Naive thymus-derived CD8-positive, alpha-beta T cell (primary cell): Measurements from ENCODE around the gene SORCS2. TPM values are rescaled to one million over a fixed set of nuclear protein-coding genes. Genes with fewer than 3 reads are reported as not detected.
A peak's percentile ranks its signal among the peaks of the same experiment; 100 is the strongest.

Experiments used
- ATAC-seq, 2 donors: fragments of 150-1000 bp; cut with Tn5 transposase in 1 of 2; sonication (Bioruptor Pico), chemical (Tn5 transposase) in 1 of 2; 1 replicate in 1 of 2; 2 replicates in 1 of 2; pipeline ENCODE4 v1.10.0; 2021; ENCODE audit warnings: mild to moderate bottlenecking in 2 of 2, moderate library complexity in 2 of 2
- POLR2A ChIA-PET: fragments of 350-600 bp; sonication (Branson Sonifier 250); formaldehyde crosslinking; loops from one replicate; lab custom pipeline; 2021; ENCODE audit warnings: antibody characterized with exemption; lab: Charles Lee
- DNase-seq, 10 donors: peaks; one replicate each; pipeline versions ENCODE4 v3.0.0 to v3.0.0-alpha.2; 2020 to 2022
- H3K27ac Mint-ChIP-seq, 10 donors: one replicate each; pipeline ENCODE4 v1.8.0; 2020 to 2022; ENCODE audit warnings: mild to moderate bottlenecking in 10 of 10, mixed read lengths in 10 of 10, moderate library complexity in 4 of 10, inconsistent platforms in 1 of 10
- H3K27me3 Mint-ChIP-seq, 5 donors: one replicate each; pipeline ENCODE4 v1.8.0; 2021 to 2022; ENCODE audit warnings: mixed read lengths in 5 of 5
- H3K36me3 Mint-ChIP-seq, 3 donors: one replicate each; pipeline ENCODE4 v1.8.0; 2020 to 2022; ENCODE audit warnings: mixed read lengths in 3 of 3, mild to moderate bottlenecking in 2 of 3, inconsistent platforms in 1 of 3
- H3K4me1 Mint-ChIP-seq, 4 donors: one replicate each; pipeline ENCODE4 v1.8.0; 2021 to 2022; ENCODE audit warnings: mixed read lengths in 4 of 4
- H3K4me3 Mint-ChIP-seq, 10 donors: one replicate each; pipeline ENCODE4 v1.8.0; 2020 to 2022; ENCODE audit warnings: mild to moderate bottlenecking in 10 of 10, mixed read lengths in 10 of 10, moderate library complexity in 6 of 10, inconsistent platforms in 1 of 10
- H3K9me3 Mint-ChIP-seq, 9 donors: one replicate each; pipeline ENCODE4 v1.8.0; 2020 to 2022; ENCODE audit warnings: mixed read lengths in 9 of 9, mild to moderate bottlenecking in 3 of 9, inconsistent platforms in 1 of 9, moderate library complexity in 1 of 9
- polyA plus RNA-seq, 3 donors: library from polyadenylated mRNA; unstranded; fragments of 300-500 nt; fragmentation: Illumina TruSeq; gene quantifications; one replicate each; pipeline ENCODE4 v1.2.3, GENCODE V29; 2021
- total RNA-seq, 8 experiments: library from RNA in 2 of 8; stranded (reverse) in 2 of 8; gene quantifications; one replicate each; pipeline ENCODE4 v1.2.3 and lab custom pipeline; 2021 to 2026

The SORCS2 gene
- total and polyA plus RNA-seq, 5 experiments from 2014 or later, result not detected

DNA sequence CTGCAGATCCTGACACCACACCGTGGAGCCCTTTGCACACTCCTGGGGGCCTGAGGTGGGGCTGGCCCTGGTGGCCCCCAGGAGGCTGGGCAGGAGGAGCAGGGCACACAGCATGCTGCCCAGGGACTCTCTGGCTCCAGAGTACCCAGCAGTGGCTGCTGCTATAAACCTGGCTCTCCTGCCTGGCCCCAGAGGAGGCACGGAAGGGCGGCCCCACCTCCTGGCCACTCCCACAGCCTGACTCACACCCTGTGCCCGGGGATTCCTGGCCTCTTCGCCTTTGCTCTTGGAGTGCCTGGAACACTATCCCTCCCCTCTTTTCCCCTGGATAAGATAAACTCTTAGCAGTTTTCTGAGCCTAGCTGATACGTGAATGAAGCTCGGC, 242.4 kb downstream of the SORCS2 start, which contains the start of gene PSAPL1:
Gene PSAPL1 (minus strand): TSS at position 165 of the 385 bp plus-strand sequence. CDS start 51 bp downstream, at position 114.
- no peaks in the 10 kb centered on the region for H3K9me3 Mint-ChIP-seq
- peak within 1 kb of the TSS in 1 of 10 donors; percentile 1 for H3K27ac Mint-ChIP-seq
- peaks cover 0 to 5% (median 0%) of the 10 kb centered on the region in 4 donors for H3K4me1 Mint-ChIP-seq
- DNase-seq (no peak), ATAC-seq (no peak)
- POLR2A ChIA-PET, result no interaction called here
- H3K36me3 Mint-ChIP-seq, result no peaks in the 10 kb centered on the region
- H3K27me3 Mint-ChIP-seq, result peaks cover 0 to 4% (median 3%) of the 10 kb centered on the region in 5 donors
- no peak within 1 kb of the TSS for H3K4me3 Mint-ChIP-seq

DNA sequence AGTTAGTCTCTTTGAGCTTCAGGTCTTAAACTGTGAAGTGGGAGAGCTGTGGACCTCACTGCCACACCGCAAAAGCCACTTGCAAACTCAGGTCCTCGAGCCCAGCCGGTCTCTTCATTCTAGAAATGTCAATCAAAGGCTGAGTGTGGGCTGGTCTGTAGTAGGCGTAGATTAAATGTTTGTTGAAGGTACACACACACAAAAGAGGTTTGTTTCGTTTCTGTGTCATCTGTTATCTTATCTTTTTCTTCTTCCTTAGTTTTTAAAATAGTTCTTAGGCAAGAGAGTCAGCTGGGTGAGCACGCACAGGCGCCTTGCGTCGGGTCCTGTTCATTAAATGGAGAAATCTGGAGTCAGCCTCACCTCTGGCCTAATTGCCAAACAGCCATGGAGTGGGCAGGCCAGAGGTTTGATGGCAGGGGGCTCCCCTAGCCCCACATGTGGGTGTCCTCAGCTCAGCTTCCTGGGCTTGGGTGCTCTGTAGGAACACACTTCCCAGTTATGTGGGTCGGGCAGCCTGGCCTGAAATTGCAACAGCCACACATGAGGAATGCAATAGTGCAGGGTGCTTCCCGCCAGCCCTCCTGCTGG, 243.2 kb downstream of the SORCS2 start:
- POLR2A ChIA-PET, result no interaction called here
- Mint-ChIP-seq H3K4me1 (peaks cover 0 to 5% (median 0%) of the 10 kb centered on the region in 4 donors), H3K36me3 (no peaks in the 10 kb centered on the region), H3K27me3 (peaks cover 0 to 7% (median 5%) of the 10 kb centered on the region in 5 donors), H3K9me3 (no peaks in the 10 kb centered on the region), H3K4me3 (no peak overlapping the region), H3K27ac (peak overlapping the region in 1 of 10 donors; percentile 1)
- no peak for DNase-seq
- no peak for ATAC-seq

GRCh38 chr4:7436256-7436655, 243.9 kb downstream of the SORCS2 start:
- DNase-seq (no peak), ATAC-seq (no peak)
- POLR2A ChIA-PET, result no interaction called here
- Mint-ChIP-seq H3K4me3 (no peak overlapping the region), H3K4me1 (peaks cover 0 to 5% (median 0%) of the 10 kb centered on the region in 4 donors), H3K36me3 (no peaks in the 10 kb centered on the region), H3K27ac (no peak overlapping the region), H3K27me3 (peaks cover 0 to 13% (median 10%) of the 10 kb centered on the region in 5 donors), H3K9me3 (no peaks in the 10 kb centered on the region)

DNA sequence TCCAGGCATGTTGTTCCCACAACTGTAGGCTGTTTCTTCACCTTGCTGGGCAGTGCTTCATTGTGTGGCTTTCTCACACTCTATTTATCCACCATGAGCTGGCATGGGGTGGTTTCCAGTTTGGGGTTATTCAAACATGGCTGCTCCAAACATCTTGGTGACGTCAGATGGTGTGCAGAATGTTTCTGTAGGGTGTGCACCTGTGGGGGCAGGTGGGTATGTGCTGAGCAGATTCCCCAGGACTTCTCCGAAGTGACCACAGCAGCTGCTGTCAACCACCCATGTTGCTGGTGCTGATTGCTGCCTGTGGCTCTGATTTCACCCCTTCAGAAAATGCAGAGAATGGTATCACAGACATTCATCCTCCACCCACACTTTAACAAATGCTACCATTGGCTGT, 247.4 kb downstream of the SORCS2 start:
- H3K36me3 Mint-ChIP-seq, result peaks cover 0 to 5% (median 0%) of the 10 kb centered on the region in 3 donors
- DNase-seq (no peak), ATAC-seq (no peak)
- POLR2A ChIA-PET, result no interaction called here
- H3K27ac Mint-ChIP-seq, result no peak overlapping the region
- H3K4me1 Mint-ChIP-seq, result peaks cover 0 to 5% (median 2%) of the 10 kb centered on the region in 4 donors
- no peak overlapping the region for H3K4me3 Mint-ChIP-seq
- no peaks in the 10 kb centered on the region for H3K9me3 Mint-ChIP-seq
- peaks cover 11 to 31% (median 24%) of the 10 kb centered on the region in 5 donors for H3K27me3 Mint-ChIP-seq

DNA sequence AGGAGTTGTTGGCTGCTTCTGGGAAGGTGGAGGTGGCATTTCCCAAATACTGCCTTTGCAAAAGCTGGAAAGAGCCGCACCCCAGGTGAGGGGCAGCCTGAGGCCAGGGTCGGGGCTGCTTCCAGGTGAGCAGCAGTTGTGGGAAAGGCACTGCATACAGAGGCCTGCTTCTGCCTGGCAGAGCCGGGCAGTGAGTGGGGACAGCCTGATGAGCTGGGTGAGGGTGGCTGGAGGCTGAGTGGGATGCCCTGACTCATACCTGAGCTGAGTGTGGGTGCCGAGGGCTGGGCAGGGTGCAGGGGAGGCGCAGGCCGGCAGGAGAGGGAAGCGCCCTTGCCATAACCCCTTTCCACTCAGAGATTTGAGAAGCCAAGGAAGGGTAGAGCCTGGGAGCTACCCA, 248.9 kb downstream of the SORCS2 start:
- H3K27ac Mint-ChIP-seq, result no peak overlapping the region
- H3K4me3 Mint-ChIP-seq, result no peak overlapping the region
- POLR2A ChIA-PET, result no interaction called here
- H3K9me3 Mint-ChIP-seq, result no peaks in the 10 kb centered on the region
- H3K36me3 Mint-ChIP-seq, result peaks cover 0 to 5% (median 0%) of the 10 kb centered on the region in 3 donors
- peaks cover 11 to 35% (median 33%) of the 10 kb centered on the region in 5 donors for H3K27me3 Mint-ChIP-seq
- H3K4me1 Mint-ChIP-seq, result peaks cover 0 to 4% (median under 1%) of the 10 kb centered on the region in 4 donors
- ATAC-seq (no peak), DNase-seq (no peak)

DNA sequence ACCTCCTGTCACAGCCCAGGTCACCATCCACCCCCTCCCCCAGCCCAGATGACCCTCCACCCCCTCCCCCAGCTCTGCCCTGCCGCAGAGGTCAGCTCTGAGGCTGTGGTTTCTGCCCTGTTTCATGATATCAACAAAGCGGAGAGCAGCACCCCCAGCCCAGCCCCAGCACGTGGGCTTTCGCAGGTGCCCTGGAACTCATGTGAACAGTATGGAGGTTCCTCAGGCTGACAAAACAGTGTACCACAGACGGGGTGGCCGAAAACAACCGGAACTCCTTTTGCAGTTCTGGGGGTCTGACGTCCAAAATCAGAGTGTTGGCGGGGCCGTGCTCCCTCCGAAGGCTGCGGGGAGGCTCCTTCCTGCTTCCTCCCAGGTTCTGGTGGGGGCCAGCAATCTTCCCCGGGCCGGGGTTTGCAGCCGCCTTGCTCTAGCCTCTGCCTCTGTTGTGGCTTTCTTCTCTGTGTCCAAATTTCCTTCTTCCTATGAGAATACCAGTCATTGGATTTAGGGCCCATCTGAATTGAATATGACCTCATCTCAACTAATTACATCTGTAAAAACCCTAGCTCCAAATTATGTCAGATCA, 250.3 kb downstream of the SORCS2 start:
- no peak for ATAC-seq

DNA sequence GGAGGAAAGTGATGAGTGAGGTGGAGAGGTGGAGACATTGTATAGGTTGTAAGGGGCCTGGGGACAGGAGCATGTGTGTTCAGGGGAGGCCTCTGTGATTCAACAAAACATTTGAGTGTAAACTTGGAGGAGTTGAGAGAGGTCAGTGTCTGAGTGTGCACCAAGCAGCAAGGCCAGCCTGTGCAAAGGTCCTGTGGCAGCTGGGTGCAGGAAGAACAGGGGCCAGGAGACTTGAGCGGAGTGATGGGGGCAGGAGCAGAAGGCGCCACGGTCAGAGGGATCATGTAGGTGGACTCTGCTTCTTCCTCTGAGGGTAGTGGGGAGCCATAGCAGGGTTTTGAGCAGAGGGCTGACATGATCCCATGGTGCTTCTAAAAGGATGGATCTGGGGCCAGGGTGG, 252.0 kb downstream of the SORCS2 start:
- Mint-ChIP-seq H3K36me3 (peaks cover 0 to 5% (median 0%) of the 10 kb centered on the region in 3 donors), H3K9me3 (no peaks in the 10 kb centered on the region), H3K4me1 (peaks cover 0 to 4% (median under 1%) of the 10 kb centered on the region in 4 donors), H3K27ac (peak overlapping the region in 1 of 10 donors; percentile 10), H3K4me3 (no peak overlapping the region), H3K27me3 (peaks cover 11 to 34% (median 32%) of the 10 kb centered on the region in 5 donors)
- ATAC-seq, result no peak
- DNase-seq, result no peak
- POLR2A ChIA-PET, result no interaction called here

More for the DNA sequence above, 250.3 kb downstream of the SORCS2 start:
- Mint-ChIP-seq H3K27me3 (peaks cover 11 to 35% (median 33%) of the 10 kb centered on the region in 5 donors), H3K4me1 (peaks cover 0 to 4% (median under 1%) of the 10 kb centered on the region in 4 donors), H3K27ac (no peak overlapping the region), H3K4me3 (no peak overlapping the region), H3K9me3 (no peaks in the 10 kb centered on the region), H3K36me3 (peaks cover 0 to 5% (median 0%) of the 10 kb centered on the region in 3 donors)
- DNase-seq, result no peak
- POLR2A ChIA-PET, result no interaction called here

- H3K27ac Mint-ChIP-seq, result no peak overlapping the region
- H3K9me3 Mint-ChIP-seq, result no peaks in the 10 kb centered on the region
- H3K4me3 Mint-ChIP-seq, result no peak overlapping the region
- ATAC-seq, result no peak
- H3K4me1 Mint-ChIP-seq, result peaks cover 0 to 7% (median under 1%) of the 10 kb centered on the region in 4 donors
- POLR2A ChIA-PET, result no interaction called here
- DNase-seq, result no peak
- peaks cover 0 to 5% (median 0%) of the 10 kb centered on the region in 3 donors for H3K36me3 Mint-ChIP-seq
- H3K27me3 Mint-ChIP-seq, result peaks cover 11 to 34% (median 31%) of the 10 kb centered on the region in 5 donors
Measured at GRCh38 chr4:7444731-7445130, 252.4 kb downstream of the SORCS2 start.

DNA sequence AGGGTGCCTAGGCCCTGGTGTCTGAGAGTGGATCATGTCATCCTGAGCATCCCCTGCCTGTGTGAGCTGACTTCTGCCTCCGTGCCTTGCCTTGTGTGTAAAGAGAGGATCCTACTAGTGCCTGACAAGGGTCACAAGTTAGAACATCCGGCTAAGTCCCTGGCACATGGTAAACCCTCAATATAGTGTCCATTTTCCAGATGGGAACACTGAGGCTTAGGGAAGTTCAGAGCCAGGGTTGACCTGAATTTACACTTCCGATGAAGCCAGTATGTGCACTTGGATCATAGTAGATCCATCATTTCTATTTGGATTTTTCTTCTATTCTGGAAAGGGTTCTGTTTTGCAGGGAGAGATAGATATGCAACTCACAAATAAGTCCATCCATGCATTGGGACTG, 254.9 kb downstream of the SORCS2 start:
- Mint-ChIP-seq H3K27me3 (peaks cover 8 to 21% (median 21%) of the 10 kb centered on the region in 5 donors), H3K4me3 (no peak overlapping the region), H3K4me1 (peaks cover 0 to 7% (median under 1%) of the 10 kb centered on the region in 4 donors), H3K36me3 (peaks cover 0 to 5% (median 0%) of the 10 kb centered on the region in 3 donors), H3K27ac (no peak overlapping the region), H3K9me3 (no peaks in the 10 kb centered on the region)
- no peak for ATAC-seq
- POLR2A ChIA-PET, result no interaction called here
- DNase-seq, result no peak

DNA sequence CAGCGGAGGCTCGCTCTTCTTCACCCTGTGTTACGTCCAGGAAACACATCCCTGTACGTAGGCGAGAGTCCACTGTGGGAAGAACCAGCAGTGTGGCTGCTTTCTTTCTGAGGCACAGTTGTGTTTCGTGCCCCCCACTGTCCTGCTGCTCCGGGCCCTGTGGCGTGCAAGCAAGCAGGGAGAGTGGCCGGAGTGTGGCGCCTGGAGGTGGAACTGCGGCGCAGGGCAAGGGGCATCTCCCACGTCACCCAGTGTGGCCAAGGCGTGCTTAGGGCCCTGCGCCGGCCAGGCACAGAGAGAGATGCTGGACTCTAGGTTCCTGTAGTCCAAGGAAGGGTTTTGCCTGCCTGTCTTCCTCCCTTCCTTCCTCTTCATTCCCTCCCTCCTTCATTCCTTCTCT, 255.7 kb downstream of the SORCS2 start:
- Mint-ChIP-seq H3K4me3 (no peak overlapping the region), H3K36me3 (peaks cover 0 to 5% (median 0%) of the 10 kb centered on the region in 3 donors), H3K27ac (peak overlapping the region in 1 of 10 donors; percentile 48), H3K27me3 (peaks cover 6 to 21% (median 15%) of the 10 kb centered on the region in 5 donors), H3K9me3 (no peaks in the 10 kb centered on the region), H3K4me1 (peaks cover 0 to 7% (median 0%) of the 10 kb centered on the region in 4 donors)
- POLR2A ChIA-PET, result no interaction called here
- ATAC-seq (no peak), DNase-seq (no peak)

DNA sequence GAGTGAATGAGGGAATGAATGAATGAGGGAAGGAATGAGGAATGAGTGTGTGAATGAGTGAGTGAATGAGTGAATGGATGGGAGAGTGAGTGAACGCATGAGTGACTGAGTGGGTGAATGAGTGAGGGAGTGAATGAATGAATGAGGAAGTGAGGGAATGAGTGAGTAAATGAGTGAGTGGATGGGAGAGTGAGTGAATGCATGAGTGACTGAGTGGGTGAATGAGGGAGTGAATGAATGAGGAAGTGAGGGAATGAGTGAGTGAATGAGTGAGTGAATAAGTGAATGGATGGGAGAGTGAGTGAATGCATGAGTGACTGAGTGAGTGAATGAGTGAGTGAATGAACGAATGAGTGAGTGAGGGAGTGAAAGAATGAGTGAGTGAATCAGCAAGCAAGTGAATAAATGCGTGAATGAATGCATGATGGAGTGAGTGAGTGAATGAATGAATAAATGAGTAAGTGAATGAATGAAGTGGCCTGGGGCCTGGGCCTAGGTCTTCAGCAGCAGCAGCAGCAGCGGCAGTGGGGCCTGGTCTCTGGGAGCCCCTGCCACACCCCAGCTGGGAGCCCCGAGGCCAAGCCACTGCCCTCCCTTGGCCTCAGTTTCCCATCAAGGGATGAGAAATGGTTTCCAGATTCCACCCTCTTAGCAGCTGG, 258.6 kb downstream of the SORCS2 start:
- DNase-seq, result no peak
- Mint-ChIP-seq H3K4me3 (no peak overlapping the region), H3K9me3 (no peaks in the 10 kb centered on the region), H3K4me1 (peaks cover 0 to 3% (median 0%) of the 10 kb centered on the region in 4 donors), H3K36me3 (no peaks in the 10 kb centered on the region), H3K27me3 (peaks cover 0 to 9% (median 0%) of the 10 kb centered on the region in 5 donors), H3K27ac (no peak overlapping the region)
- POLR2A ChIA-PET, result no interaction called here
- ATAC-seq, result no peak

- no peak for ATAC-seq
- no peak for DNase-seq
- no peak overlapping the region for H3K27ac Mint-ChIP-seq
- peaks cover 0 to 10% (median 0%) of the 10 kb centered on the region in 5 donors for H3K27me3 Mint-ChIP-seq
- no peaks in the 10 kb centered on the region for H3K9me3 Mint-ChIP-seq
- POLR2A ChIA-PET, result no interaction called here
- H3K4me3 Mint-ChIP-seq, result no peak overlapping the region
- peaks cover 0 to 3% (median 0%) of the 10 kb centered on the region in 4 donors for H3K4me1 Mint-ChIP-seq
- no peaks in the 10 kb centered on the region for H3K36me3 Mint-ChIP-seq
Measured at GRCh38 chr4:7451434-7451789, 259.1 kb downstream of the SORCS2 start.

DNA sequence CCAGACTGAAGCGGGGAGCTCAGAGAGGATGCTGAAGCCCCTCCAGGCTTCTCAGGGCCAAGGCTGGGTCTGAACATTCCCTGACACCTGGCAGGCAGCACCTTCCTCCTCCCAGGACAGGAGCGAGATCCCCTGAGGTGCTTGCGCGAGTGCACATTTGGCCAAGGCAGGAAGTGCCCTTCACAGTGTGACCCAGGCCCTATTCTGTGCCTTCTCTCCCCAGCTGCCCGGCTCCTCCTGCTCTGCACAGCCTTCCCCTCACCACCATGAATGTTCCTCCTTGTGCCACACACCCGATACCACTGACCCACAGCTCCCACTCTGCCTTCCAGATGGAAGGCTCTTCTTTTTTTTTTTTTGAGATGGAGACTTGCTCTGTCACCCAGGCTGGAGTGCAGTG, 259.5 kb downstream of the SORCS2 start:
- H3K4me3 Mint-ChIP-seq, result no peak overlapping the region

More for the DNA sequence above, 259.5 kb downstream of the SORCS2 start:
- Mint-ChIP-seq H3K27me3 (peaks cover 0 to 10% (median 0%) of the 10 kb centered on the region in 5 donors), H3K4me1 (peaks cover 0 to 3% (median 0%) of the 10 kb centered on the region in 4 donors), H3K27ac (no peak overlapping the region), H3K36me3 (no peaks in the 10 kb centered on the region), H3K9me3 (no peaks in the 10 kb centered on the region)
- POLR2A ChIA-PET, result no interaction called here
- DNase-seq (no peak), ATAC-seq (no peak)
